Islet precursor cell (in vitro differentiated cells): ENCODE results near the gene RAP2A.

ENCODE experiments used
- DNase-seq: peaks from one replicate; pipeline ENCODE4 v3.0.0-alpha.2; 2018

Gene RAP2A

DNA sequence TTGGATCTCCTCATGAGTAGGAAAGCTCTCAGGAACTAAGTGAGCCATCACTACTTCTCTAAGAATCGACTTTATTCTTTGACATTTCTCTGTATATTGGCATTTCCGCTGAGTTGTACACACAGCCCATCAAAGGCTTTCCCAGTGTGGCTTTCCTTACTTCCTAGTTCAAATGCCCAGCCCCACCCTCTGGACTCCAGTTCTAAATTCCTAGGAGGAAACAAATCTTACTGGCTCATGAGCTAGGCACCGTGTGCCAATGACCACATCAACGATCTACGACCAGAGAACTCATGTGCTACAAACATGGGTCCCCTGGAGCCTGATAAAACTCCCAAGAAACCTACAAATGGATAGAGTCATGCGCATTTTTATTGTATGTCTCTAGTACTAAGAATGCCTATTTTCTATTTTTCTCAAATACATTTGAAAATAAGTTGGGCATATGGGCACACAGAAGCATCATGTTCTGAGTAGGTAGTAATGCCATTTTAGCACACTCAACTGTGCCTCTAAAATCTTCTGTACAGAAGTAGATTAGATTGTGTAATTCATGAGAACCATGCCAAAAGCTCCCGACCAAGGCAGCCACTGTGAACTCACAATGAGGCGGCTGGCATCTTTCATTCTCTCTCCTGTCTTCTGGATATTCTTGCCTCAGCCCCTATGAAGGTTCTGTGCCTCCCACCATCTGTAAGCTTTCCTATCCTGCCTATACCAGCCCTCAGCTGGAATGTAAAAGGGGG is 10.5 kb upstream of the RAP2A start:
- no peak for DNase-seq

GRCh38 chr13:97425590-97425989 is 8.4 kb upstream of the RAP2A start:
- DNase-seq = no peak

DNA sequence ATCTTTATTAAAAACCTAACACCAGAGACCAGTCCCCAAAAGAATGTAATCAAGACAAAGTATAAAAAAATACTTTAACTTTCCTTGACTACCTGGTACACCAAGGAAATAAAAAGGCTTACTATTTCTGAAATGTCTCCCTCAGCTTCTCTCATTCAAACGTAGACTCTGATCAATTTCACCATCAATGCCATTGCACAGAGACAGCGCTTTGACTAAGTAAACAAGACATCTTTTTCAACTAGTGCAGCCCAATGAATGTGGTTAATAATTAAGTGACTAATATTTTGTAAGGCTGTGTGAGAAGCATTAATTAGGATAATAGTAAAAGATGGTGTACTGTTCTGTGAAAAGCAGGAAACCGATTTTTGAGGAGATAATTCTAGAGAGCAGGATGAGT is 7.3 kb upstream of the RAP2A start:
- no peak for DNase-seq

DNA sequence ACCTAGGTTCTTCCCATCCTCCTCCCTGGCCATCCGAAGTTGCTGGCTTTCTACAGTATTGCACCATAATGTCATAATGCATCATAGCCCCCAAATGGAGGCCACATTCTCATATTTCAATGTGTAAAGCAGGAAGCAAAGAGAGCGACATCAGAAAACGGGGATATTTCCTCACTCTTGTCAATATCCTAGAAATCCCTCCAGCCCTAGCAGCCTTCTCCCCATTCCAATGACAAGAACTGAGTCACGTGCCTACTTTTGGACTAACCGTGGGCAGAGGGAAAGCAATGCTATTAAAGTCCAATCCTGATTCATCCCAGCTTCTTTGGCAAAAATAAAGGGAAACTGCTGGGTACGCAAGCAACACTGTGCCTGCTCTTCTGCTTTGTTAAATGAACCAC is 4.3 kb upstream of the RAP2A start:
- no peak for DNase-seq

- DNase-seq = no peak
Measured at GRCh38 chr13:97430296-97430695, 3.7 kb upstream of the RAP2A start.

DNA sequence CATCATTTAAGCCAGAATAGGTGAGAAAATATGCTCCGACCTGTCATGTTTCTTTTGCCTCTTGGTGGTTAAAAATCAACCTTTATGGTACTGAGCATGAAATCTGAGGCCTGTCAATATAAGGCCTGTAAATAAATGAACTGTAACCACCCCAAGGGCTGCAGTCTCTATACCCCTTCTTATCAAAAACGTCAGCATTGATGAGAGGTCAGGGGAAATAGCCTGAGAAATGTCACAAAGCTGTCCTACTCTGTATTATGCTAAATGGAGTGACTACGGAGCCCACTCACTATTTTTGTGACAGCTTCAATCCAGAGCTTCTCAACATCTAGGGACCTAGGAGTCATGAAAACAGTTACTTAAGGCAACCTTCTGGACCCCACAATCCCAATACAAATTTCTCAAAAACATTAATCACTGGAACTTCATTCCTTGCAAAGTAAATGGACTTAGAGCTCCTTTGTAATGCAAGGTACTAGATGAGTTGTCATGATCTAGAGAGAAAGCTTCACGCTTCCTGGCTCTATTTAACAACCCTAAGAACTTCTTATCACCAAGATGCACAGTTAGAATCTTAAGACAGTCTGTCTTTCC is 2.7 kb upstream of the RAP2A start:
- DNase-seq = no peak

DNA sequence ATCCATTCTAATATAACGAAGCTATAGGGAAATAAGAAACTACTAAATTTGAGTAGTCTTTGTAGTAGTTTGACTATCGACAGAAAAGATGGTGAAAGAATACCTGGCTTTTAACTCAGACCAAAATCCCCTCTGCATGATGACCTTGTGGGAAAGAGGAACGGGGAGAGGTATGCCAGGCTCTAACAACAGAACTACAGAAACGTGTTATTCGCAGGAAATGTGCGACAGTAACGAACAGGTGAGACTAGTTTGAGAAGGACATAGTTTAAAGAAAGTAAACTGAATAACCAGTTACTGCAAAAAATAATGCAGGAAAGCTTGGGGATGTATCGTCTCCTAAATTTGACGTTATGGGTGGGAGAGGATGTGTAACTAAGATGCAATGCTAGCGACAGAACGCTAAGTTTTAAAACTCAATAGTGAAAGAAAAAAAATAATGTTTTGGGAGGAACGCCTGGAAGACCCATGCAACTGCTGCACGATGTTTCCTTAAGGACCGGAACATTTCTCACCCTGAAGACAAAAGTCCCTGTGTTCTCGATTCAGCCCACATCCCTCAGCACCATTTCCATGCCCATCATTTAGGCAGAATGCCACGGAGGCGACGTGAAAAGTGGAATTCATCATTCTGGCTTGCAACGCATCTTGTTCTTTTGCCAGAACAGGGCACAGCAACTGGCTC is 1.6 kb upstream of the RAP2A start:
- no peak for DNase-seq

- DNase-seq = peak; percentile 100
Measured at GRCh38 chr13:97432917-97433726, 847 bp upstream of the RAP2A start.

DNA sequence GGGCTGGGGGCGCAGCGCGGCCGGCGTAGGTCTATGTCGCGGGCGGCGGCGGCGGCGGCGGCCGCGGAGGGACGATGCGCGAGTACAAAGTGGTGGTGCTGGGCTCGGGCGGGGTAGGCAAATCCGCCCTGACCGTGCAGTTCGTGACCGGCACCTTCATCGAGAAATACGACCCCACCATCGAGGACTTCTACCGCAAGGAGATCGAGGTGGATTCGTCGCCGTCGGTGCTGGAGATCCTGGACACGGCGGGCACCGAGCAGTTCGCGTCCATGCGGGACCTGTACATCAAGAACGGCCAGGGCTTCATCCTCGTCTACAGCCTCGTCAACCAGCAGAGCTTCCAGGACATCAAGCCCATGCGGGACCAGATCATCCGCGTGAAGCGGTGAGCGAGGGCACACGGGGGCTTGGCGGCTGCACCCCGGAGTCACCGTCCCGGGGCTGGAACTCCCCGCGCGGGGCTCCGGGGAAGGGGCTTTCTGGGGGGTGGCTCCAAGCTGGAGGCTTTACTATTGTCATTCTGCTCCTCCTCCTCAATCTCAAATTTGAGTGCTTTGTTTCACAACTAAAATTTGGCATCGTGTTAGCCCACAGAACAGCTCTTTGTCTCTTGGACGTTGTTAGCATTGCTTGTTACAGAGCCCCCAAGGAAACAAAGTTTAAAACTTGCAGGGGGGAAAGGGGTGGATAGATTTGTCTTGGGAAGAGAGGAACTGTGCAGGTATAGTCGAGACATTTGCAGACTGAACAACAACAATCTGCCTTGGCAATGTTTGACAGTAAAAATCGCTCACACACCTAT is 630 bp downstream of the RAP2A start:
- DNase-seq = peak; percentile 76

DNA sequence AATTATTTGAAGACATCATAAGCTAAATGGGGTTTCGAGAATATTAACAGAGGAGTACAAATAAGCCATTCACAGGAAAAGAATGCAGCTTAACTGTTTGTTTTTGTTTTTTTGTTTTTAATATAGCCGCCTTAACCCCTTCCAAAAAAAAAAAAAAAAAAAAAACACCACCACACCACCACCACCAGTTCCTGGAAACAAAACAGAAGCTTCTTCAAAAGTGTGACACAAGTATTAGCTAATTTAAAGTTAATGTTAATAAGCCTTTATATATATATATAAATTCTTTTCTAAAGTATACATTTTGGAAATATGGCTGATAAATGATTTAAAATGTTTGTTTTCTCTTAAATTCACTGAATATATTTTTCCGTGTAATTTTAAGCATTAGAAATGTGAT is 1.4 kb downstream of the RAP2A start:
- DNase-seq = no peak

DNA sequence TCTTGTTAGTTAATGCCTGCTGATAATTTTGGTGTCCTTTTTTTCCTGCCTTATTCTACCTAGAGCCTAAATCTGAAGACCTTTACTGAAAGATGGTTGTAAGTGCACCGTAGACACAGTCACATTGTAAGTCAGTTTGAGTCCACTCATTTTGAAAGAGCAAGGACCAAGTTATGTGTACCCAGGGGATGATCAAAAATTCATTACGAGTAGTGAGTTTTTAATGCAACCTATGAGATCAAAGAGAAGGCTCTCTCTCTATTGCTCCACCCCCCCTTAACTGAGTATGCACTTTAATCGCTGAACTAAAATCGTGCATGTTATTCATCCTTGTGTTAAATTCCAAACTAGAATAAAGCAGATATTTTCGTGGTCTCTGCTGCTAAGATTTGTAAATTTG is 1.8 kb downstream of the RAP2A start:
- DNase-seq = no peak

- no peak for DNase-seq
Measured at GRCh38 chr13:97436845-97437244, 2.9 kb downstream of the RAP2A start.

GRCh38 chr13:97437729-97438128 is 3.8 kb downstream of the RAP2A start:
- no peak for DNase-seq

- no peak for DNase-seq
Measured at GRCh38 chr13:97438856-97439595, 5.1 kb downstream of the RAP2A start.

DNA sequence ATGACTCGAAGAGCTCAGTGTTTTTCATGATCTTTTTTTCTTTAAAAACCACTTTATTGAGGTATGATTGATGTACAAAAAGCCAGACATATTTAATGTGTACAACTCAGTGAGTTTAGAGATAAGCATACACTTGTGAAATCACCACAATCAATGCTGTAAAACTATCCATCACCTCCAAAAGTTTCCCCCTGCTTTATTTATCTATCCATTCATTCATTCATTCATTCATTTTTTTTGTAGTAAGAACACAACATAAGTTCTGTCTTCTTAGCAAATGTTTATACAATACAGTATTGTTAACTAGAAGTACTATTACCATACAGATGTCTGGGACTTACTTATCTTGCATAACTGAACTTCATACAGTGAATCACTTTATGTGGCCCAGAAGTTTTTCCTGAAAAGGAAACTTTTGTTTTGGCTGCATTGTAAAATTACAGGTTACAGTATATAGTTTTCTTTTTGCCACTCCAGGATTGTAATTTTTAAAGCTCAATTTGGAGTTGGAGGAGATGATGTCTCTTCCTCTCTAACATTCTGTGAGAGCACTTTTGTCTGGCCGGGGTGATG is 6.7 kb downstream of the RAP2A start:
- DNase-seq = no peak

GRCh38 chr13:97441368-97441767 is 7.4 kb downstream of the RAP2A start:
- no peak for DNase-seq

- DNase-seq = no peak
Measured at GRCh38 chr13:97445522-97446187, 11.7 kb downstream of the RAP2A start.

- peak; percentile 58 for DNase-seq
Measured at GRCh38 chr13:97446448-97446847, 12.5 kb downstream of the RAP2A start.

- peak; percentile 76 for DNase-seq
Measured at GRCh38 chr13:97448503-97449251, 14.7 kb downstream of the RAP2A start.

- no peak for DNase-seq
Measured at GRCh38 chr13:97454699-97455098, 20.7 kb downstream of the RAP2A start.
